IMR-90 (cell line): ENCODE data around the gene CD6. TPM values are rescaled to one million over a fixed set of nuclear protein-coding genes. Genes with fewer than 3 reads are reported as not detected.

Experiments used
- ATAC-seq: fragments of 200-7000 bp; cut with Tn5 transposase; 2 replicates; pipeline ENCODE4 v1.9.1; 2020; ENCODE audit warnings: low read depth, mild to moderate bottlenecking, moderate library complexity
- BruUV-seq: library from RNA; stranded (reverse); fragments of 400-500 nt; replicated peaks from 2 replicates; lab custom pipeline; 2021; lab: Mats Ljungman, UMichigan
- CTCF ChIA-PET: fragments of 300-600 bp; formaldehyde crosslinking; extraction: SDS; loops from one replicate; lab custom pipeline; 2021; ENCODE audit warnings: antibody characterized with exemption; lab: Yijun Ruan, JAX
- POLR2A ChIA-PET: fragments of 300-600 bp; sonication (Branson Sonifier 250); formaldehyde crosslinking; loops from one replicate; lab custom pipeline; 2022; ENCODE audit warnings: antibody characterized with exemption; ENCODE audit not compliant: unreplicated experiment; lab: Charles Lee
- DNase-seq: peaks from one replicate; pipeline ENCODE4 v3.0.0; 2013
- H2AFZ ChIP-seq: replicated peaks from 2 replicates; pipeline ENCODE3; 2013; ENCODE audit warnings: low read length, mild to moderate bottlenecking; ENCODE audit not compliant: poor library complexity
- H2AK5ac ChIP-seq: 2 replicates; pipeline ENCODE4 v1.6.1; 2013; ENCODE audit warnings: low read depth, low read length, inconsistent platforms
- H2AK9ac ChIP-seq: replicated peaks from 2 replicates; pipeline ENCODE3; 2013; ENCODE audit warnings: mild to moderate bottlenecking, low read depth, low read length, moderate library complexity; ENCODE audit not compliant: poor library complexity
- H2BK120ac ChIP-seq: 2 replicates; pipeline ENCODE4 v1.6.1; 2013; ENCODE audit warnings: low read depth, low read length, inconsistent platforms
- H2BK15ac ChIP-seq: 3 replicates; pipeline ENCODE4 v1.6.1; 2013; ENCODE audit warnings: low read depth, low read length, inconsistent platforms
- H2BK20ac ChIP-seq: 2 replicates; pipeline ENCODE4 v1.6.1; 2013; ENCODE audit warnings: low read depth, mild to moderate bottlenecking, inconsistent platforms, low read length, moderate library complexity
- H2BK5ac ChIP-seq: 2 replicates; pipeline ENCODE4 v1.6.1; 2013; ENCODE audit warnings: mild to moderate bottlenecking, low read depth, low read length, inconsistent platforms; ENCODE audit not compliant: poor library complexity, severe bottlenecking
- H3K14ac ChIP-seq: replicated peaks from 2 replicates; pipeline ENCODE4 v1.6.1; 2013; ENCODE audit warnings: low read depth, low read length, inconsistent platforms
- H3K18ac ChIP-seq: 2 replicates; pipeline ENCODE4 v1.6.1; 2013; ENCODE audit warnings: low read depth, low read length, control low read depth
- H3K23ac ChIP-seq: 2 replicates; pipeline ENCODE4 v1.6.1; 2013; ENCODE audit warnings: low read depth, low read length, inconsistent platforms
- H3K27ac ChIP-seq: 2 replicates; pipeline ENCODE4 v1.5.1; 2013; ENCODE audit warnings: mild to moderate bottlenecking, control low read depth, low read length; ENCODE audit not compliant: insufficient read depth
- H3K27me3 ChIP-seq: 2 replicates; pipeline ENCODE4 v1.6.1; 2013; ENCODE audit warnings: low read length; ENCODE audit not compliant: control insufficient read depth, insufficient read depth
- H3K36me3 ChIP-seq: 2 replicates; pipeline ENCODE4 v1.6.1; 2013; ENCODE audit warnings: low read length, mixed read lengths; ENCODE audit not compliant: control insufficient read depth, insufficient read depth
- H3K4ac ChIP-seq: 2 replicates; pipeline ENCODE4 v1.6.1; 2013; ENCODE audit warnings: low read depth, low read length, inconsistent platforms
- H3K4me1 ChIP-seq: 2 replicates; pipeline ENCODE4 v1.6.1; 2013; ENCODE audit warnings: low read length, mixed read lengths; ENCODE audit not compliant: control insufficient read depth, insufficient read depth
- H3K4me2 ChIP-seq: 2 replicates; pipeline ENCODE4 v1.6.1; 2013; ENCODE audit warnings: low read depth, mild to moderate bottlenecking, control low read depth, low read length, moderate library complexity
- H3K4me3 ChIP-seq: 2 replicates; pipeline ENCODE4 v1.5.1; 2013; ENCODE audit warnings: low read depth, mild to moderate bottlenecking, control low read depth, low read length, moderate library complexity; ENCODE audit not compliant: insufficient read depth
- H3K56ac ChIP-seq: 2 replicates; pipeline ENCODE4 v1.6.1; 2013; ENCODE audit warnings: low read length, inconsistent platforms; ENCODE audit not compliant: insufficient read depth; ENCODE audit errors: extremely low read depth
- H3K79me1 ChIP-seq, 2 experiments: 2 replicates each; pipeline ENCODE4 v1.6.1; 2013; ENCODE audit warnings: low read length in 2 of 2, inconsistent platforms in 1 of 2, low read depth in 1 of 2
- H3K9ac ChIP-seq: 2 replicates; pipeline ENCODE4 v1.6.1; 2013; ENCODE audit warnings: low read depth, low read length, control low read depth
- H3K9me1 ChIP-seq: 2 replicates; pipeline ENCODE4 v1.6.1; 2013; ENCODE audit warnings: low read length, inconsistent platforms; ENCODE audit not compliant: insufficient read depth
- H3K9me3 ChIP-seq: 2 replicates; pipeline ENCODE4 v1.6.1; 2013; ENCODE audit warnings: low read length; ENCODE audit not compliant: control insufficient read depth, insufficient read depth
- H4K20me1 ChIP-seq: 2 replicates; pipeline ENCODE4 v1.6.1; 2013; ENCODE audit warnings: low read length, inconsistent platforms; ENCODE audit not compliant: insufficient read depth
- H4K5ac ChIP-seq: 2 replicates; pipeline ENCODE4 v1.6.1; 2013; ENCODE audit warnings: mild to moderate bottlenecking, low read depth, low read length, control low read depth
- H4K8ac ChIP-seq, 2 experiments: 2 replicates each; pipeline ENCODE4 v1.6.1; 2013; ENCODE audit warnings: low read depth in 2 of 2, low read length in 2 of 2, control low read depth in 1 of 2, inconsistent platforms in 1 of 2
- H4K91ac ChIP-seq: 2 replicates; pipeline ENCODE4 v1.6.1; 2013; ENCODE audit warnings: low read depth, low read length, inconsistent platforms; ENCODE audit not compliant: insufficient read depth
- BHLHE40 ChIP-seq: fragments of 150-350 bp; IDR thresholded peaks from 2 replicates; pipeline ENCODE4 v1.6.1; 2016; ENCODE audit warnings: mild to moderate bottlenecking, low read depth, low read length
- CEBPB ChIP-seq: IDR thresholded peaks from 2 replicates; pipeline ENCODE4 v1.6.1; 2012; ENCODE audit warnings: low read depth, low read length, improper control_type of control experiment
- CHD1 ChIP-seq: IDR thresholded peaks from 2 replicates; pipeline ENCODE4 v1.6.1; 2012; ENCODE audit warnings: low read depth, low read length, improper control_type of control experiment
- CTCF ChIP-seq: conservative IDR thresholded peaks from 2 replicates; pipeline ENCODE4 v1.5.1; 2012; ENCODE audit warnings: mild to moderate bottlenecking, low read depth, low read length, improper control_type of control experiment
- ELK1 ChIP-seq: fragments of 150-350 bp; IDR thresholded peaks from 2 replicates; pipeline ENCODE4 v1.6.1; 2016; ENCODE audit warnings: low read depth, mild to moderate bottlenecking, low read length, moderate library complexity, borderline replicate concordance
- MAFK ChIP-seq: IDR thresholded peaks from 2 replicates; pipeline ENCODE4 v1.6.1; 2012; ENCODE audit warnings: low read depth, low read length, improper control_type of control experiment
- MAZ ChIP-seq: IDR thresholded peaks from 2 replicates; pipeline ENCODE4 v1.6.1; 2012; ENCODE audit warnings: low read depth, mild to moderate bottlenecking, low read length, improper control_type of control experiment, moderate library complexity, borderline replicate concordance
- MXI1 ChIP-seq: IDR thresholded peaks from 2 replicates; pipeline ENCODE4 v1.6.1; 2012; ENCODE audit warnings: low read depth, mild to moderate bottlenecking, low read length, moderate library complexity, borderline replicate concordance
- NFE2L2 ChIP-seq: fragments of 150-350 bp; IDR thresholded peaks from 2 replicates; pipeline ENCODE4 v1.6.1; 2016; ENCODE audit warnings: low read depth, mild to moderate bottlenecking, low read length
- POLR2A ChIP-seq: IDR thresholded peaks from 2 replicates; pipeline ENCODE4 v1.6.1; 2012; ENCODE audit warnings: mild to moderate bottlenecking, low read depth, low read length
- RAD21 ChIP-seq: IDR thresholded peaks from 2 replicates; pipeline ENCODE4 v1.6.1; 2012; ENCODE audit warnings: low read length, improper control_type of control experiment
- RCOR1 ChIP-seq: IDR thresholded peaks from 2 replicates; pipeline ENCODE4 v1.6.1; 2012; ENCODE audit warnings: mild to moderate bottlenecking, low read length, improper control_type of control experiment; ENCODE audit not compliant: insufficient replicate concordance
- RFX5 ChIP-seq: IDR thresholded peaks from 2 replicates; pipeline ENCODE4 v1.8.0; 2012; ENCODE audit warnings: low read depth, mild to moderate bottlenecking, low read length, moderate library complexity
- SMC3 ChIP-seq: fragments of 150-350 bp; IDR thresholded peaks from 2 replicates; pipeline ENCODE4 v1.6.1; 2016; ENCODE audit warnings: low read depth, mild to moderate bottlenecking, antibody characterized with exemption, low read length, moderate library complexity
- USF2 ChIP-seq: fragments of 150-350 bp; IDR thresholded peaks from 2 replicates; pipeline ENCODE4 v1.6.1; 2017; ENCODE audit warnings: mild to moderate bottlenecking, antibody characterized with exemption, low read length, low read depth
- WGBS, 2 experiments: methylation state at CpG; one replicate each; pipeline versions ENCODE4 v1.1.5 to v1.1.7; 2013; ENCODE audit warnings: missing lambda C conversion rate in 2 of 2; ENCODE audit not compliant: insufficient read length in 1 of 2; ENCODE audit errors: extremely low coverage in 2 of 2; 5-methylcytosine and 5-hydroxymethylcytosine counted together
- dilution Hi-C: fragments of 300-500 bp; cut with HindIII; formaldehyde crosslinking; loops from one replicate; pipeline ENCODE4 v1.14.3; 2018; ENCODE audit warnings: low sequenced_read_pairs; ENCODE audit not compliant: unreplicated experiment
- in situ Hi-C: fragments of 300-500 bp; cut with MboI; formaldehyde crosslinking; loops from 3 replicates; pipeline ENCODE4 v1.14.3; 2019; ENCODE audit warnings: low sequenced_read_pairs, inconsistent platforms, mixed read lengths
- intact Hi-C: fragments of 100-400 bp; cut with micrococcal nuclease; formaldehyde crosslinking; loops from 2 replicates; pipeline ENCODE4 v1.10.0; 2022
- polyA plus RNA-seq, 3 experiments: library from polyadenylated mRNA; depleted of rRNA; stranded (reverse); fragments of >200 nt; gene quantifications; 2 replicates each; pipeline ENCODE4 v1.2.3, GENCODE V29; 2012; ENCODE audit warnings: low replicate concordance in 1 of 3
- total RNA-seq: library from RNA; depleted of rRNA; stranded (reverse); fragments of >200 nt; gene quantifications from 2 replicates; pipeline ENCODE4 v1.2.3, GENCODE V29; 2012

The CD6 gene
- total and polyA plus RNA-seq, 2 of the 4 experiments (the other 2 are of a cell fraction): not detected

GRCh38 chr11:60928563-60929001 lies 42.9 kb upstream of the CD6 start:
- ATAC-seq (no peak), DNase-seq (no peak)

More at GRCh38 chr11:60928563-60929001, 42.9 kb upstream of the CD6 start:
- no peak overlapping the region for H3K23ac ChIP-seq
- no peak overlapping the region for H3K4me3 ChIP-seq
- H3K9me3 ChIP-seq: no peaks in the 10 kb centered on the region
- 92% methylated on average over 10 of the region's 20 CpGs; no CpG with 5 or more reads in 1 of the 2 experiments for WGBS, 2 experiments
- no peak overlapping the region for H2BK120ac ChIP-seq
- H4K5ac ChIP-seq: no peak overlapping the region
- no peak overlapping the region for H3K18ac ChIP-seq
- no peak overlapping the region for H3K14ac ChIP-seq
- POLR2A ChIA-PET: no interaction called here
- peaks cover 37% of the 10 kb centered on the region for H3K36me3 ChIP-seq
- no peaks in the 10 kb centered on the region for H3K27me3 ChIP-seq
- H3K56ac ChIP-seq: no peak overlapping the region
- H4K91ac ChIP-seq: no peak overlapping the region
- no peak for TF ChIP-seq BHLHE40
- TF ChIP-seq CHD1: no peak
- no peak for TF ChIP-seq ELK1
- no peak for TF ChIP-seq NFE2L2
- no peak for TF ChIP-seq USF2
- no peak for TF ChIP-seq CTCF
- no peak for TF ChIP-seq CEBPB
- TF ChIP-seq MAZ: no peak
- TF ChIP-seq POLR2A: no peak
- no peak for TF ChIP-seq SMC3
- TF ChIP-seq MAFK: no peak
- no peak for TF ChIP-seq RCOR1
- no peak for TF ChIP-seq RFX5
- TF ChIP-seq MXI1: no peak
- no peak for TF ChIP-seq RAD21
- H3K4me2 ChIP-seq: no peak overlapping the region
- no peak overlapping the region for H3K27ac ChIP-seq
- intact Hi-C loops: no loop called here
- no peak overlapping the region for H2AK5ac ChIP-seq
- no peak overlapping the region for H3K9ac ChIP-seq
- peaks cover 14% of the 10 kb centered on the region for H3K4me1 ChIP-seq
- peaks cover 5 to 28% of the 10 kb centered on the region in 2 experiments; a peak in 3 of 4 replicates for H3K79me1 ChIP-seq
- peaks cover 7% of the 10 kb centered on the region; the same call in 1 of the 2 replicates for H3K9me1 ChIP-seq
- no peak overlapping the region for H4K8ac ChIP-seq
- no peak overlapping the region for H2BK5ac ChIP-seq
- no peak overlapping the region for H3K4ac ChIP-seq
- no peak overlapping the region for H2BK15ac ChIP-seq
- CTCF ChIA-PET: no interaction called here
- H2AK9ac ChIP-seq: no peak overlapping the region
- peaks cover 12% of the 10 kb centered on the region for H4K20me1 ChIP-seq
- no TSS peak for BruUV-seq
- in situ Hi-C loops: no loop called here
- H2BK20ac ChIP-seq: no peak overlapping the region
- H2AFZ ChIP-seq: no peak overlapping the region
- dilution Hi-C loops: no loop called here
